ENCODE measurements around the gene RMI2.

RMI2 gene

DNA sequence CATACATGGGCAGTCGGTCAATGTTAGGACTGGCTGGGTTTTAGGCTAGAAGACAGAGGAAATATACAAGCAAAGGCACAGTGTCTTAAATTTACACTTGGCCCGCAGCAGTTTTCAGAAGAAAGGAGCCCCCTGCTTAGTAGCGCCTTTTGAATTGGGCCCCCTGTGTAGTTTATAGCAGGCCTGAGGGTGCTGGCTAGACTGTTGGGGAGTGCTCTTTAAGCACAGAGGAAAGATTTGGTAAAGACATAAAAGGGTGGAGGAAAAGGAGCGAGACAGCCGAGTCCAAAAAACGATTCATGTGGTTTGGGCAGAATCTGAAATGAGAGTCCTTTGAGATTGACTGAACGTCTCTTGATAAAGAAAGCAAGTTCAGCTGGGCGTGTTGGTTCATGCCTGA is 10.6 kb downstream of the RMI2 start:
- H3K27me3 ChIP-seq (ENCODE audit: control insufficient read depth, insufficient read depth, low read length) = no peaks in the 10 kb centered on the region
- H3K4me1 ChIP-seq = peaks cover 3% of the 10 kb centered on the region
- no peaks in the 10 kb centered on the region for H3K9me3 ChIP-seq (ENCODE audit: control insufficient read depth, low read length)
- H3K4me2 ChIP-seq (ENCODE audit: low read length) = no peak overlapping the region
- no peaks in the 10 kb centered on the region for H3K79me2 ChIP-seq
- H3K36me3 ChIP-seq (ENCODE audit: control insufficient read depth, insufficient read depth, low read length) = no peaks in the 10 kb centered on the region
- no peak overlapping the region for H3K4me3 ChIP-seq (ENCODE audit: low read depth, low read length)
- no peak overlapping the region for H3K27ac ChIP-seq
- TF ChIP-seq, protein P1, sequence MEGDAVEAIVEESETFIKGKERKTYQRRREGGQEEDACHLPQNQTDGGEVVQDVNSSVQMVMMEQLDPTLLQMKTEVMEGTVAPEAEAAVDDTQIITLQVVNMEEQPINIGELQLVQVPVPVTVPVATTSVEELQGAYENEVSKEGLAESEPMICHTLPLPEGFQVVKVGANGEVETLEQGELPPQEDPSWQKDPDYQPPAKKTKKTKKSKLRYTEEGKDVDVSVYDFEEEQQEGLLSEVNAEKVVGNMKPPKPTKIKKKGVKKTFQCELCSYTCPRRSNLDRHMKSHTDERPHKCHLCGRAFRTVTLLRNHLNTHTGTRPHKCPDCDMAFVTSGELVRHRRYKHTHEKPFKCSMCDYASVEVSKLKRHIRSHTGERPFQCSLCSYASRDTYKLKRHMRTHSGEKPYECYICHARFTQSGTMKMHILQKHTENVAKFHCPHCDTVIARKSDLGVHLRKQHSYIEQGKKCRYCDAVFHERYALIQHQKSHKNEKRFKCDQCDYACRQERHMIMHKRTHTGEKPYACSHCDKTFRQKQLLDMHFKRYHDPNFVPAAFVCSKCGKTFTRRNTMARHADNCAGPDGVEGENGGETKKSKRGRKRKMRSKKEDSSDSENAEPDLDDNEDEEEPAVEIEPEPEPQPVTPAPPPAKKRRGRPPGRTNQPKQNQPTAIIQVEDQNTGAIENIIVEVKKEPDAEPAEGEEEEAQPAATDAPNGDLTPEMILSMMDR (IDR thresholded peaks at IDR 0.05) = no peak
- H3K9ac ChIP-seq = no peak overlapping the region
- no peak overlapping the region for H2AFZ ChIP-seq

DNA sequence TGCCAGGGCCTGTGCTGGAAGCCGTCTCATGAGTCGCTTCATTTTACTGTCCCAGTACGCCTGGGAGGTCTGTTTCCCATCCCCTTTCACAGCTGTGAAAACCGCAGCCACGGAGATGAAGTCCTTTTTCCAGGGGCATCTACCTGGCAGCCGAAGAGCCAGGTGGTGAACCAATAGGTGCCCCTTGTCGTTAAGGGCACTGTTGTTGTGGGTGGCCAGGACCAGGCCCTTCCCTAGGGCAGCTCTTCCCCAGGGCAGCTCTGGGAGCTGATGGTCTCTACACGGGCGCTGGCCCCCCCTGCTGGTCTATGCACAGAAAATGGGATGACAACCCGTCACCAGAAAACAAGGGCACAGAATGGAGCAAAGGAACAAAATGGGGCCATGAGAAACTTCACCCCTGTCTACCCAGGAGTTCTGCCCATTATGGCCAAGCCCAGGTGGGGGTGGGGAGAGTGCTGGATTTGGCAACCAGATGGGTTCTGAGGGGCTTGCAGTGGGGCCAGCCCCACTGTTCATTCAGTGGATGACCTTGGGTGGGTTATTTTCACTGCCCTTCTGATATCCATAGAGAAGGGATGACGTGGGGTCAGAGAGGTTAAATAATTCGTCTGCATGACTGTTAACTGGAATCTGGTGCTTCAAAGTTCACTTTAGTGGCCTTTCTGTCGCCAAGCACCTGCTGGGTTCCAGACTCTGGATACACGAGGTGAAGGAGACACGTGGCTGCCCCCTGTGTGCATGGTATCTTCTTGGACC is 11.5 kb downstream of the RMI2 start:
- no peak overlapping the region for H3K27ac ChIP-seq
- H3K4me1 ChIP-seq = peaks cover 3% of the 10 kb centered on the region

DNA sequence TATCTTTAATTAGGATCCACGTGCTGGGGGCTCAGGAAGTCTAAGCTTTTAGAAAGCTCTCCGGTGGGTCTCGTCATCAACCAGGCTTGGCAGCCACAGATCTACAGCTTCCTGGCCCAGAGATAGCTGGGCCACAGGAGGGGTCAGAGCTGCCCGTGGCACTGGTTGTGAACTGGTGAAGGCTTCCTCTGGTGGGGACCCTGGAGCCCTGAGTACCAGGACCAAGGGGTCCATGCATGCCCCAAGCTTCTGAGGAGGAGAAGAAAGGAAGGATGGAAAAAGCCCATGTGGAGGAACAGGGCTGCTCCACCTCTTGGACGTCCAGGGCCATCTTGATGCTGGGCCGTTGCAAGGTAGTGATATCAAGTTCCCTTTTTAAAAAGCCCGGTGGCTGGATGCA is 13.3 kb downstream of the RMI2 start:
- TF ChIP-seq, protein P1 (IDR thresholded peaks at IDR 0.05) = no peak
- Histone ChIP-seq H3K36me3 (ENCODE audit: control insufficient read depth, insufficient read depth, low read length) (no peaks in the 10 kb centered on the region), H3K4me2 (ENCODE audit: low read length) (no peak overlapping the region), H3K4me1 (peaks cover 7% of the 10 kb centered on the region), H2AFZ (no peak overlapping the region), H3K9ac (no peak overlapping the region), H3K4me3 (ENCODE audit: low read depth, low read length) (no peak overlapping the region), H3K9me3 (ENCODE audit: control insufficient read depth, low read length) (no peaks in the 10 kb centered on the region), H3K27me3 (ENCODE audit: control insufficient read depth, insufficient read depth, low read length) (no peaks in the 10 kb centered on the region), H3K79me2 (no peaks in the 10 kb centered on the region), H3K27ac (no peak overlapping the region)

More for the DNA sequence above, 11.5 kb downstream of the RMI2 start:
- TF ChIP-seq, protein P1 (IDR thresholded peaks at IDR 0.05) = peak; percentile 72
- H3K4me2 ChIP-seq (ENCODE audit: low read length) = no peak overlapping the region
- H3K36me3 ChIP-seq (ENCODE audit: control insufficient read depth, insufficient read depth, low read length) = no peaks in the 10 kb centered on the region
- no peaks in the 10 kb centered on the region for H3K79me2 ChIP-seq
- no peak overlapping the region for H3K9ac ChIP-seq
- H3K27me3 ChIP-seq (ENCODE audit: control insufficient read depth, insufficient read depth, low read length) = no peaks in the 10 kb centered on the region
- H2AFZ ChIP-seq = peak overlapping the region; percentile 54
- H3K4me3 ChIP-seq (ENCODE audit: low read depth, low read length) = no peak overlapping the region
- no peaks in the 10 kb centered on the region for H3K9me3 ChIP-seq (ENCODE audit: control insufficient read depth, low read length)

DNA sequence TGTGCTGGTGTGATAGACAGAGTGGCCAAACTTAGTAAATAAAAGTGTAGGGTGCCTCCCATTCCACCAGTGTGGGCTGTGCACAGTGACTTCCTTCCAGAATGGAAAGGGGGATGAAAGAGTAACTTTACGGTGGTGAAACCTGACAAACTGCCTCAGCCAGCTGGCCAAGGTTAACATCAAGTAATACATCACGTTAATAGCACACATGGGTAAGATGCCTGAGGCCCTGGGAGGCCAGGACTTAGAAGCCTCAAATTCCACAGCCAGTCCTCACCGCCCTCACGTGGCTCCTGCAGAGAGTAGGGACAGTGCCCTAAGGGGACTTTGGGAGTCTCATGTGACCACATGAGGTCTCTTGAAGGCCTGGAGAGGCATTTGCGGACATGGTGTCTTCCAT is 14.1 kb downstream of the RMI2 start:
- Histone ChIP-seq H3K27me3 (ENCODE audit: control insufficient read depth, insufficient read depth, low read length) (no peaks in the 10 kb centered on the region), H3K27ac (no peak overlapping the region), H3K9me3 (ENCODE audit: control insufficient read depth, low read length) (no peaks in the 10 kb centered on the region), H3K36me3 (ENCODE audit: control insufficient read depth, insufficient read depth, low read length) (no peaks in the 10 kb centered on the region), H3K4me1 (peaks cover 9% of the 10 kb centered on the region), H3K4me2 (ENCODE audit: low read length) (no peak overlapping the region), H3K4me3 (ENCODE audit: low read depth, low read length) (no peak overlapping the region), H3K9ac (no peak overlapping the region), H2AFZ (no peak overlapping the region), H3K79me2 (no peaks in the 10 kb centered on the region)
- TF ChIP-seq, protein P1 (IDR thresholded peaks at IDR 0.05) = no peak

All from parathyroid adenoma (tissue), 2 donors.